Activated naive CD8-positive, alpha-beta T cell treated with anti-CD3 and anti-CD28 coated beads, Interleukin-2, amount 50 U/mL, for 24 hours (primary cell): ENCODE data around the gene TMBIM6.
"Not testable (repeated sequence)": the region's sequence is repeated elsewhere in the genome, so short reads cannot be mapped to it uniquely, and the experiment has no call there.

Experiments used
- ATAC-seq: fragments of 150-1000 bp; cut with Tn5 transposase; one replicate; pipeline ENCODE4 v1.10.0; 2021
- DNase-seq: peaks from one replicate; pipeline ENCODE4 v3.0.0; 2021
- H3K27ac Mint-ChIP-seq: one replicate; pipeline ENCODE4 v1.8.0; 2021; ENCODE audit warnings: mild to moderate bottlenecking, mixed read lengths
- H3K27me3 Mint-ChIP-seq: one replicate; pipeline ENCODE4 v1.8.0; 2021; ENCODE audit warnings: mixed read lengths
- H3K36me3 Mint-ChIP-seq: one replicate; pipeline ENCODE4 v1.8.0; 2021; ENCODE audit warnings: low read depth, mixed read lengths
- H3K4me1 Mint-ChIP-seq: one replicate; pipeline ENCODE4 v1.8.0; 2021; ENCODE audit warnings: mixed read lengths
- H3K4me3 Mint-ChIP-seq: one replicate; pipeline ENCODE4 v1.8.0; 2021; ENCODE audit warnings: mild to moderate bottlenecking, moderate library complexity, mixed read lengths
- H3K9me3 Mint-ChIP-seq: one replicate; pipeline ENCODE4 v1.8.0; 2021; ENCODE audit warnings: mixed read lengths

The TMBIM6 gene

GRCh38 chr12:49777341-49777740 is 36.0 kb downstream of the TMBIM6 start:
- Mint-ChIP-seq H3K27me3 (no peaks in the 10 kb centered on the region), H3K4me3 (no peak overlapping the region), H3K4me1 (peaks cover 11% of the 10 kb centered on the region), H3K9me3 (no peaks in the 10 kb centered on the region), H3K36me3 (no peaks in the 10 kb centered on the region), H3K27ac (no peak overlapping the region)
- DNase-seq (no peak), ATAC-seq (no peak)

- ATAC-seq (peak; percentile 67), DNase-seq (peak; percentile 79)
- Mint-ChIP-seq H3K9me3 (no peaks in the 10 kb centered on the region), H3K4me1 (peaks cover 11% of the 10 kb centered on the region), H3K27me3 (no peaks in the 10 kb centered on the region), H3K27ac (no peak overlapping the region), H3K36me3 (no peaks in the 10 kb centered on the region), H3K4me3 (no peak overlapping the region)
Measured at GRCh38 chr12:49777800-49778748, 36.7 kb downstream of the TMBIM6 start.

- H3K9me3 Mint-ChIP-seq: no peaks in the 10 kb centered on the region
- no peak for ATAC-seq
- H3K4me1 Mint-ChIP-seq: peaks cover 11% of the 10 kb centered on the region
- H3K4me3 Mint-ChIP-seq: no peak overlapping the region
- H3K27ac Mint-ChIP-seq: no peak overlapping the region
- no peak for DNase-seq
- no peaks in the 10 kb centered on the region for H3K36me3 Mint-ChIP-seq
- peaks cover 12% of the 10 kb centered on the region for H3K27me3 Mint-ChIP-seq
Measured at GRCh38 chr12:49779581-49779980, 38.2 kb downstream of the TMBIM6 start.

DNA sequence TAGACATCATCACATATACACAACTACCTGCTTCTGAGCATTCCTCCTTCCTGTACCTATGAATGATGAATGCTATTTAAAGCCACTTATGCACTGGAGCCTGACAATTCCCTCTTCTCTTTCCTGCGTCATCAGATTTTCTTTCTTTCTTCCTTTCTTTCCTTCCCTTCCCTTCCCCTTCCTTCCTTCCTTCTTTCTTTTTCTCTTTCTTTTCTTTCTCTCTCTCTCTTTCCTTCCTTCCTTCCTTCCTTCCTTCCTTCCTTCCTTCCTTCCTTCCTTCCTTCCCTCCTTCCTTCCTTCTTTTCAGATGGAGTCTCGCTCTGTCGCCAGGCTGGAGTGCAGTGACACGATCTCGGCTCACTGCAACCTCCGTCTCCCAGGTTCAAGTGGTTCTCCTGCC is 39.6 kb downstream of the TMBIM6 start:
- not testable (repeated sequence) for ATAC-seq, H3K27ac Mint-ChIP-seq, H3K4me3 Mint-ChIP-seq, H3K36me3 Mint-ChIP-seq, H3K9me3 Mint-ChIP-seq, DNase-seq
- Mint-ChIP-seq H3K4me1 (peaks cover 11% of the 10 kb centered on the region), H3K27me3 (peaks cover 12% of the 10 kb centered on the region)

DNA sequence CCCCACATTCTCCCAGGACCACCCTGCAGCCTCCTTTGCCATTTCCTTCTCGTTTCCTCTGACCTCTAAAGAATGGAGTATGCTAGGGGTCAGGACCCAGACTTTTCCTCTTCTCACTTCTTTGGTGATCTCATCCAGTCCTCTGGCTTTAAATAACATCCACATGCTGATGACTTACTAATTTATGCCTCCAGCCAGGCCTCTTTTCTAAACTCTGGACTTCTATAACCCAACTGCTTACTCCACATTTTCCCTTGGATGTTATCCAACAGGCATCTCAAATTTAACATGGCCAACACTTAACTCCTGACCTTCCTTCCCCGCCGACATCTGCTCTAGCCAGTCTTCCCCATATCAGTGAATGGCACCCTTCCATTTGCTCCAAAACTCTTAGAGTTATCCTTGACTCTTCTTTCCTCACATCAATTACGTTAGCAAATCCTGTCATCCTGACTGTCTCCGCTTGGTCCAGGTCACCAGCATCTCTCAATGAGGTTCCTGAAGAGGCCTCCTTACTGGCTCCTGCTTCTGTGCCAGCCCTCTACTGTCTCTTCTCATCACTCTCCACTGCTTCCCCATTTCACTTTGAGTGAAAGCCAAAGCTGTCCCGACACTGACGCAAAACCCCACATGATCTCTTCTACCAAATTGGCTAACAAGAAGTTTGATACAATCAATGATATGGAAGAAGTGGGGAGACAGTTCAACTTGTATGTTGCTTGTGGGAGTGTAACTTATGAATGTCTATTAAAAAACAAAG is 42.7 kb downstream of the TMBIM6 start:
- no peak overlapping the region for H3K27ac Mint-ChIP-seq

GRCh38 chr12:49784756-49785409 is 43.5 kb downstream of the TMBIM6 start:
- H3K36me3 Mint-ChIP-seq: no peaks in the 10 kb centered on the region
- no peak for DNase-seq
- ATAC-seq: no peak
- no peaks in the 10 kb centered on the region for H3K9me3 Mint-ChIP-seq
- no peak overlapping the region for H3K27ac Mint-ChIP-seq
- H3K27me3 Mint-ChIP-seq: peaks cover 12% of the 10 kb centered on the region
- no peak overlapping the region for H3K4me3 Mint-ChIP-seq
- no peaks in the 10 kb centered on the region for H3K4me1 Mint-ChIP-seq

More for the DNA sequence above, 42.7 kb downstream of the TMBIM6 start:
- Mint-ChIP-seq H3K36me3 (no peaks in the 10 kb centered on the region), H3K9me3 (no peaks in the 10 kb centered on the region), H3K4me3 (no peak overlapping the region), H3K27me3 (peaks cover 12% of the 10 kb centered on the region), H3K4me1 (no peaks in the 10 kb centered on the region)
- no peak for ATAC-seq
- no peak for DNase-seq

GRCh38 chr12:49787672-49788071 is 46.3 kb downstream of the TMBIM6 start:
- no peaks in the 10 kb centered on the region for H3K9me3 Mint-ChIP-seq
- H3K4me3 Mint-ChIP-seq: no peak overlapping the region
- no peaks in the 10 kb centered on the region for H3K4me1 Mint-ChIP-seq
- ATAC-seq: no peak
- H3K36me3 Mint-ChIP-seq: no peaks in the 10 kb centered on the region
- DNase-seq: no peak
- peaks cover 12% of the 10 kb centered on the region for H3K27me3 Mint-ChIP-seq
- H3K27ac Mint-ChIP-seq: no peak overlapping the region

GRCh38 chr12:49789992-49790391 is 48.6 kb downstream of the TMBIM6 start:
- Mint-ChIP-seq H3K4me3 (no peak overlapping the region), H3K4me1 (no peaks in the 10 kb centered on the region), H3K27me3 (no peaks in the 10 kb centered on the region), H3K9me3 (no peaks in the 10 kb centered on the region), H3K27ac (no peak overlapping the region), H3K36me3 (no peaks in the 10 kb centered on the region)
- no peak for ATAC-seq
- DNase-seq: no peak

DNA sequence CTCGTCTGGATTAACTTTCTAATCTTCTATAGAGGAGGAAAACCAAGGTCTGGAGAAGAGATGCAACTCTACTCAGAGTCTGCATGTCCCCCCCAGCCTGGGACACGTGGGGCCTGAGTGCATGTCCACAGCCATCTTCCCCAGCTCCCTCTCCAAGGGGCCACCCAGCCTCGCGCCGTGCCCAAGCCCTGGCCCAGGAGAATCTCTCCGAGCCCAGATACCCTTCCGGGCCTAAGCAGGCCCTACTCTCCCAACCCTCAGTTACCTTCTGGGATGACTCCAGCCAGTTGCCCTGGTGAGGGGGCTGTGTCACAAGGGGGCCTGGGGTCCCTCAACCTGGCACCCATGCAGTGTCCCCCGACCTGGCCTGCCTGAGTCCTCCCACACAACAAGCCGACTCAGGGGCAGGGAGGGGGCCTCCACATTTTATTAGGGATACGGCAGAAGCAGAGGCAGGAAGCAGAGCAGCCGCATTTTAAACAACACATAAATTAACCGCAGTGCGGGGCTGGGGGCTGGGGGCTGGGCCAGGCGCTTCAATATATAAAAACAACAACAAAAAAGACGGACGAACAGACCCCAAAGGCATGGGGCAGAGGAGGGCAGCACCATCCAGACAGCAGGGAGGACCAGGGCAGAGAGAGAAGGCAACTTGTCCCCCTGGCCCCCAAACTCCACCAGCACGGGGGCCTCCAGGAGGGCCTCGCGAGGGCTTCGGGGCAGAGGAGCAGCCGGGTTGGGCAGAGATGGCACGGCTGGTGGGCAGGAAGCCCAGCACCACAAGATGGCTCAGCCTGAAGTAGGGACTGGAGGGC is 49.6 kb downstream of the TMBIM6 start:
- H3K9me3 Mint-ChIP-seq: no peaks in the 10 kb centered on the region
- H3K27me3 Mint-ChIP-seq: no peaks in the 10 kb centered on the region
- H3K36me3 Mint-ChIP-seq: no peaks in the 10 kb centered on the region
- no peaks in the 10 kb centered on the region for H3K4me1 Mint-ChIP-seq
- H3K27ac Mint-ChIP-seq: no peak overlapping the region
- ATAC-seq (no peak), DNase-seq (no peak)
- no peak overlapping the region for H3K4me3 Mint-ChIP-seq

- ATAC-seq: no peak
- Mint-ChIP-seq H3K27ac (no peak overlapping the region), H3K4me1 (no peaks in the 10 kb centered on the region), H3K36me3 (no peaks in the 10 kb centered on the region), H3K27me3 (no peaks in the 10 kb centered on the region), H3K9me3 (no peaks in the 10 kb centered on the region), H3K4me3 (no peak overlapping the region)
- DNase-seq: no peak
Measured at GRCh38 chr12:49791700-49792099, 50.3 kb downstream of the TMBIM6 start.

DNA sequence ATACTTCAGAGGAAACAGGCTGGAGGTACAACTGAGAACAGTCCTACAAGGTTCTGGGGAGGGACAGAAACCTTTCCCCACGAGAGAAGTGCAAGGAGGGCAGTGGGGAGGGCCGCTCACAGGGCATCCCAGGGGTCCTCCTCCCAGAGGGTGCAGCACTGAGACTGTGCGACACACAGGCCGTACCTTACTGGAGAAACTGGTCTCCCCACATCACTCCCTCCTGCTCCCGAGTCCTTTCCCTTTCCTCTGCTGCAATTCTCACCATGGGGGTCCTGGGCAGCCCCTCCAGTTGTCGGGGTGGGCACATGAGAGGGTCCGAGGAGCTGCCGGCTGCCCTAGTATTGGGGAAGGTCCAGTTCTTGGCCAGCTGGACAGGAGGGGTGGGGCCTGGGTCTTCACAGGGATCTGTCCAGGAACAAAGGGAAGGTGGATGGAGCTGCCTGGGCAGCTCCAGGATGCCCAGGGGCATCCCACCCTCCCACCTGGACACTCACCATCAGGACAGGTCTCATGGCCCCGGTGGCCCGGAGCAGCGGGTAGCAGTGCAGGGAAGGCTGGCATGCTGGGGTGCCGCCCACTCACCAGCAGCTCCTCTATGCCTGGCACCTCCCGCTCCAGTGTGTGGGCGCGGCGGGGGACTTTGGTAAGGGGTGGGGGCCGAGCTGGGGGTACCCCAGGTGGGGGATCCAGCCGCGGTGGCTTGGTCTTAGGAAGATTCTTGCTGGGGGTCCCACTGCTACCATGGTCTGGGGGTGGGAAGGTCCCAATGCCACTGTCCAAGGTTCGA is 51.0 kb downstream of the TMBIM6 start:
- H3K4me3 Mint-ChIP-seq: no peak overlapping the region
- ATAC-seq: no peak
- no peaks in the 10 kb centered on the region for H3K36me3 Mint-ChIP-seq
- H3K9me3 Mint-ChIP-seq: no peaks in the 10 kb centered on the region
- H3K27me3 Mint-ChIP-seq: no peaks in the 10 kb centered on the region
- no peak for DNase-seq
- H3K27ac Mint-ChIP-seq: no peak overlapping the region
- no peaks in the 10 kb centered on the region for H3K4me1 Mint-ChIP-seq

DNA sequence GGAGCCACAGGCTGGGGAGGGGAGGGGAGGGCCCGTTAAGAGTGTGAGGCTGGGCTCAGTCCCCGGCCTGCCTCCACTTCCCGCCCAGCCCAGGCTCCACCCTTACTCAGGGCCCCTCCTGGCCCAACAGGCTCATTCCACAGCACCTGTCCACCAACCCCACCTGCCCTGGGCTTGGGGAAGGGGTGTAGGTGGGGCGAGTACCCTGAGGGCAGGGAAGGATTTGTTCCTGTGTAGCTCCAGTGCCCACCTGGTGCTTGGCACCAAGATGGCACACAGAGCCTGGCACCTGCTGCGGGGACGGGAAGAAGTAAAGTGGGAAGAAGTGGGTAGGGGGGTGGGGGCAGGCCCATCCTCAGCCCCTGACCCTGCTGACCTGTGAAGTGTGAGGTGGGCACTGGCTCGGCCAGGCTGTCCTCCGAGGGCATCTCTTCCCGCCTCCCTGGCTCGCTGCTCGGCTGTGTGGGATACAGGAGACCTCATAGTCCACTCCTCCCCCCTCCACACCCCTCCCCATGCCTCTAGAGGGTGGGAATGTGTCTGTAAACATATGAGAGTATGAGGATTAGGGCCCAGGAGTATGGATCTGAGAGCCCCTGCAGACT is 51.7 kb downstream of the TMBIM6 start:
- no peaks in the 10 kb centered on the region for H3K9me3 Mint-ChIP-seq
- no peak for ATAC-seq
- H3K27ac Mint-ChIP-seq: no peak overlapping the region
- H3K27me3 Mint-ChIP-seq: no peaks in the 10 kb centered on the region
- H3K36me3 Mint-ChIP-seq: no peaks in the 10 kb centered on the region
- no peaks in the 10 kb centered on the region for H3K4me1 Mint-ChIP-seq
- no peak for DNase-seq
- H3K4me3 Mint-ChIP-seq: no peak overlapping the region

- no peak for ATAC-seq
- no peak overlapping the region for H3K4me3 Mint-ChIP-seq
- H3K36me3 Mint-ChIP-seq: no peaks in the 10 kb centered on the region
- no peaks in the 10 kb centered on the region for H3K9me3 Mint-ChIP-seq
- no peaks in the 10 kb centered on the region for H3K27me3 Mint-ChIP-seq
- no peaks in the 10 kb centered on the region for H3K4me1 Mint-ChIP-seq
- no peak overlapping the region for H3K27ac Mint-ChIP-seq
- no peak for DNase-seq
Measured at GRCh38 chr12:49793620-49794019, 52.3 kb downstream of the TMBIM6 start.
